ENCODE measurements around the gene DIPK1A.

DIPK1A gene

GRCh38 chr1:92961131-92961895, at the start of gene DIPK1A:
Gene DIPK1A (minus strand): TSS chr1:92961462. CDS start chr1:92961429, 33 bp downstream.
- peak; percentile 73 for DNase-seq

- DNase-seq, result no peak
Measured at GRCh38 chr1:93007941-93008577, 46.8 kb upstream of the DIPK1A start.

- no peak for DNase-seq
Measured at GRCh38 chr1:93005252-93005598, 44.0 kb upstream of the DIPK1A start.

GRCh38 chr1:93004566-93005251, 43.4 kb upstream of the DIPK1A start:
- no peak for DNase-seq

- no peak for DNase-seq
Measured at GRCh38 chr1:93003981-93004380, 42.7 kb upstream of the DIPK1A start.

GRCh38 chr1:93002781-93003180, 41.5 kb upstream of the DIPK1A start:
- no peak for DNase-seq

GRCh38 chr1:93001893-93002292, 40.6 kb upstream of the DIPK1A start:
- DNase-seq, result no peak

GRCh38 chr1:93000751-93001175, 39.5 kb upstream of the DIPK1A start:
- DNase-seq, result peak; percentile 42

GRCh38 chr1:93000291-93000690, 39.0 kb upstream of the DIPK1A start:
- peak; percentile 18 for DNase-seq

GRCh38 chr1:92998821-92999220, 37.6 kb upstream of the DIPK1A start:
- no peak for DNase-seq

GRCh38 chr1:92995441-92996430, 34.5 kb upstream of the DIPK1A start:
- DNase-seq, result no peak

GRCh38 chr1:92994105-92994712, 32.9 kb upstream of the DIPK1A start:
- peak; percentile 75 for DNase-seq

- DNase-seq, result no peak
Measured at GRCh38 chr1:92993581-92993980, 32.3 kb upstream of the DIPK1A start.

GRCh38 chr1:92992877-92993276, 31.6 kb upstream of the DIPK1A start:
- no peak for DNase-seq

GRCh38 chr1:92992054-92992453, 30.8 kb upstream of the DIPK1A start:
- no peak for DNase-seq

GRCh38 chr1:92990828-92991227, 29.6 kb upstream of the DIPK1A start:
- DNase-seq, result peak; percentile 74

- no peak for DNase-seq
Measured at GRCh38 chr1:92989936-92990583, 28.8 kb upstream of the DIPK1A start.

GRCh38 chr1:92989253-92989652, 28.0 kb upstream of the DIPK1A start:
- no peak for DNase-seq

- DNase-seq, result no peak
Measured at GRCh38 chr1:92987462-92987861, 26.2 kb upstream of the DIPK1A start.

GRCh38 chr1:92985101-92985500, 23.8 kb upstream of the DIPK1A start:
- no peak for DNase-seq

- no peak for DNase-seq
Measured at GRCh38 chr1:92980732-92981647, 19.7 kb upstream of the DIPK1A start.
